Testis (tissue), 3 donors: Measurements from ENCODE around the gene MAGI1. TPM values are rescaled to one million over a fixed set of nuclear protein-coding genes. Genes with fewer than 3 reads are reported as not detected.

Experiments used
- DNase-seq: peaks from one replicate; pipeline ENCODE4 v3.0.0-alpha.2; 2019
- H3K27ac ChIP-seq, 2 donors: fragments of 200-600 bp; sonication (generic); one replicate each; pipeline ENCODE4 v1.5.1; 2019
- H3K27me3 ChIP-seq: fragments of 200-600 bp; sonication (generic); one replicate; pipeline ENCODE4 v1.5.1; 2019
- H3K36me3 ChIP-seq: fragments of 200-600 bp; sonication (generic); one replicate; pipeline ENCODE4 v1.5.1; 2017; ENCODE audit warnings: low read depth; ENCODE audit errors: missing control alignments
- H3K4me1 ChIP-seq: fragments of 200-600 bp; sonication (generic); one replicate; pipeline ENCODE4 v1.5.1; 2019
- H3K4me3 ChIP-seq, 2 donors: fragments of 200-600 bp; sonication (generic); one replicate each; pipeline ENCODE4 v1.5.1; 2017 to 2019
- H3K9me3 ChIP-seq: fragments of 200-600 bp; sonication (generic); one replicate; pipeline ENCODE4 v1.5.1; 2017
- CTCF ChIP-seq, 3 experiments: fragments of 450-650 bp in 2 of 3; fragments of 200-600 bp in 1 of 3; sonication (generic) in 1 of 3; IDR thresholded peaks; one replicate each; pipeline ENCODE4 v1.5.1; 2016 to 2019; ENCODE audit warnings: antibody characterized with exemption in 3 of 3, mild to moderate bottlenecking in 2 of 3, moderate library complexity in 1 of 3
- POLR2A ChIP-seq: fragments of 450-650 bp; IDR thresholded peaks from one replicate; pipeline ENCODE4 v1.6.1; 2017; ENCODE audit warnings: antibody characterized with exemption, mild to moderate bottlenecking, moderate library complexity
- WGBS, 2 donors: methylation state at CpG; one replicate each; pipeline ENCODE4 v1.1.5; 2018; 5-methylcytosine and 5-hydroxymethylcytosine counted together
- intact Hi-C: fragments of 100-400 bp; cut with DNase I; formaldehyde crosslinking; loops from one replicate; pipeline ENCODE4 v1.15.1; 2023; ENCODE audit warnings: low total_unique reads
- polyA plus RNA-seq: library from polyadenylated mRNA; stranded (reverse); fragments of 350-450 nt; fragmentation: Illumina TruSeq; extraction: RNeasy Lipid Tissue Mini Kit (QIAGEN cat#74804); gene quantifications from one replicate; pipeline ENCODE4 v1.2.3, GENCODE V29; 2014; ENCODE audit warnings: low read depth, low replicate concordance; ENCODE audit not compliant: insufficient read depth
- total RNA-seq, 2 donors: library from RNA; depleted of rRNA; stranded (reverse); fragments of >200 nt; gene quantifications; one replicate each; pipeline ENCODE4 v1.2.3, GENCODE V29; 2016

Gene MAGI1
- total and polyA plus RNA-seq, 3 donors from 2014 or later = 55.4 to 60.4 (median 56.1) TPM

GRCh38 chr3:65532749-65533148, 506.0 kb downstream of the MAGI1 start:
- intact Hi-C loops = no loop called here
- Histone ChIP-seq H3K36me3 (no peaks in the 10 kb centered on the region), H3K27ac (no peak overlapping the region), H3K4me1 (no peaks in the 10 kb centered on the region), H3K27me3 (no peaks in the 10 kb centered on the region), H3K4me3 (no peak overlapping the region), H3K9me3 (no peaks in the 10 kb centered on the region)
- TF ChIP-seq CTCF (IDR thresholded peaks at IDR 0.05) = no peak
- no peak for TF ChIP-seq POLR2A
- no peak for DNase-seq
- WGBS, 2 donors = 91 to 92% methylated on average over 6 of the region's 6 CpGs

- intact Hi-C loops = no loop called here
- H3K36me3 ChIP-seq = no peaks in the 10 kb centered on the region
- H3K4me1 ChIP-seq = no peaks in the 10 kb centered on the region
- no peaks in the 10 kb centered on the region for H3K9me3 ChIP-seq
- H3K27ac ChIP-seq = no peak overlapping the region
- H3K27me3 ChIP-seq = no peaks in the 10 kb centered on the region
- DNase-seq = no peak
- no peak overlapping the region for H3K4me3 ChIP-seq
- TF ChIP-seq CTCF (IDR thresholded peaks at IDR 0.05) (no peak), POLR2A (no peak)
- WGBS, 2 donors = 92 to 93% methylated on average over 4 of the region's 4 CpGs
These were observed 506.5 kb downstream of the MAGI1 start for GRCh38 chr3:65532215-65532614.

GRCh38 chr3:65531499-65531898, 507.2 kb downstream of the MAGI1 start:
- Histone ChIP-seq H3K27ac (no peak overlapping the region), H3K27me3 (no peaks in the 10 kb centered on the region), H3K4me3 (no peak overlapping the region), H3K9me3 (no peaks in the 10 kb centered on the region), H3K4me1 (no peaks in the 10 kb centered on the region), H3K36me3 (no peaks in the 10 kb centered on the region)
- TF ChIP-seq CTCF (IDR thresholded peaks at IDR 0.05) = no peak
- no peak for TF ChIP-seq POLR2A
- intact Hi-C loops = no loop called here
- DNase-seq = no peak
- 80 to 89% methylated on average over 1 of the region's 1 CpG for WGBS, 2 donors

GRCh38 chr3:65526656-65527055, 512.1 kb downstream of the MAGI1 start:
- H3K27me3 ChIP-seq = no peaks in the 10 kb centered on the region
- 91% methylated on average over 3 of the region's 3 CpGs for WGBS, 2 donors
- no peaks in the 10 kb centered on the region for H3K9me3 ChIP-seq
- DNase-seq = no peak
- intact Hi-C loops = no loop called here
- no peaks in the 10 kb centered on the region for H3K4me1 ChIP-seq
- H3K4me3 ChIP-seq = no peak overlapping the region
- H3K36me3 ChIP-seq = no peaks in the 10 kb centered on the region
- TF ChIP-seq CTCF (IDR thresholded peaks at IDR 0.05) (no peak), POLR2A (no peak)
- no peak overlapping the region for H3K27ac ChIP-seq

GRCh38 chr3:65524584-65524983, 514.1 kb downstream of the MAGI1 start:
- no peak overlapping the region for H3K27ac ChIP-seq
- H3K36me3 ChIP-seq = no peaks in the 10 kb centered on the region
- no peaks in the 10 kb centered on the region for H3K27me3 ChIP-seq
- TF ChIP-seq CTCF (IDR thresholded peaks at IDR 0.05) (no peak), POLR2A (no peak)
- H3K9me3 ChIP-seq = no peaks in the 10 kb centered on the region
- H3K4me1 ChIP-seq = no peaks in the 10 kb centered on the region
- no peak for DNase-seq
- WGBS, 2 donors = 82 to 93% methylated on average over 4 of the region's 4 CpGs
- intact Hi-C loops = no loop called here
- no peak overlapping the region for H3K4me3 ChIP-seq
